ENCODE measurements around the gene KRT8.

- no peak for TF ChIP-seq POLR2A (IDR thresholded peaks at IDR 0.05)
- TF ChIP-seq, protein P1, sequence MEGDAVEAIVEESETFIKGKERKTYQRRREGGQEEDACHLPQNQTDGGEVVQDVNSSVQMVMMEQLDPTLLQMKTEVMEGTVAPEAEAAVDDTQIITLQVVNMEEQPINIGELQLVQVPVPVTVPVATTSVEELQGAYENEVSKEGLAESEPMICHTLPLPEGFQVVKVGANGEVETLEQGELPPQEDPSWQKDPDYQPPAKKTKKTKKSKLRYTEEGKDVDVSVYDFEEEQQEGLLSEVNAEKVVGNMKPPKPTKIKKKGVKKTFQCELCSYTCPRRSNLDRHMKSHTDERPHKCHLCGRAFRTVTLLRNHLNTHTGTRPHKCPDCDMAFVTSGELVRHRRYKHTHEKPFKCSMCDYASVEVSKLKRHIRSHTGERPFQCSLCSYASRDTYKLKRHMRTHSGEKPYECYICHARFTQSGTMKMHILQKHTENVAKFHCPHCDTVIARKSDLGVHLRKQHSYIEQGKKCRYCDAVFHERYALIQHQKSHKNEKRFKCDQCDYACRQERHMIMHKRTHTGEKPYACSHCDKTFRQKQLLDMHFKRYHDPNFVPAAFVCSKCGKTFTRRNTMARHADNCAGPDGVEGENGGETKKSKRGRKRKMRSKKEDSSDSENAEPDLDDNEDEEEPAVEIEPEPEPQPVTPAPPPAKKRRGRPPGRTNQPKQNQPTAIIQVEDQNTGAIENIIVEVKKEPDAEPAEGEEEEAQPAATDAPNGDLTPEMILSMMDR (IDR thresholded peaks at IDR 0.05), result no peak
Measured at GRCh38 chr12:52909796-52910195, 4.9 kb upstream of the KRT8 start.

All from tibial nerve (tissue), 3 donors.